GM18907 (cell line): Measurements from ENCODE around the gene B4GALNT1.
A peak's percentile ranks its signal among the peaks of the same experiment; 100 is the strongest.
"Not testable (repeated sequence)": the region's sequence is repeated elsewhere in the genome, so short reads cannot be mapped to it uniquely, and the experiment has no call there.

Experiments used
- ATAC-seq: cut with Tn5 transposase; IDR thresholded peaks from one replicate; pipeline ENCODE4 v1.9.1; 2021; ENCODE audit warnings: mild to moderate bottlenecking, moderate library complexity; ENCODE audit not compliant: unreplicated experiment

B4GALNT1 gene

GRCh38 chr12:57632958-57633840, at the start of gene B4GALNT1:
B4GALNT1 (minus strand) TSS chr12:57633201; CDS start chr12:57632132, 1,069 bp downstream.
- ATAC-seq = peak; percentile 81

GRCh38 chr12:57679697-57680096, 46.7 kb upstream of the B4GALNT1 start:
- no peak for ATAC-seq

GRCh38 chr12:57677947-57678346, 44.9 kb upstream of the B4GALNT1 start:
- not testable (repeated sequence) for ATAC-seq

GRCh38 chr12:57674691-57675090, 41.7 kb upstream of the B4GALNT1 start:
- ATAC-seq = no peak

GRCh38 chr12:57672801-57673200, 39.8 kb upstream of the B4GALNT1 start:
- no peak for ATAC-seq

- ATAC-seq = not testable (repeated sequence)
These were observed 38.8 kb upstream of the B4GALNT1 start for GRCh38 chr12:57671811-57672210.

GRCh38 chr12:57669691-57670090, 36.7 kb upstream of the B4GALNT1 start:
- ATAC-seq = not testable (repeated sequence)

GRCh38 chr12:57666897-57667296, 33.9 kb upstream of the B4GALNT1 start:
- ATAC-seq = no peak

- not testable (repeated sequence) for ATAC-seq
These were observed 32.2 kb upstream of the B4GALNT1 start for GRCh38 chr12:57665066-57665820.

DNA sequence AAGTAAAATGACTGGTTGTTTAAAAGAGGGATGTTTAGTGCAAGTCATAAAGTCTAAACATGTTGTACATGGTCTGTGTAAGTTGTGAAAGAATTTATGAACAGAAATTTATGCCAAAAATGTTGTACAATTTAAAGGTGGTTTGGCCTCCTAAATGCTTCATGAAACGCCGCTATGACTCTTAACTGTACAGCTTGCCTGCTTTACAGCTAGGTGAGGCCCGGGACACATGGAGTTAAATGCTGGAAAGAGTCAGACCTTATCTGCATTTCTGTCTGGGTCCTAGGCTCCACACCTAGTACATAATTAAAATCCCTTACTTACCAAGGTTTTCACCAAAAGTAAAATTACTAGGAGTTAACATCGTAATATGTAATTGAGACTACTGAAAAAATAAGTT, 28.4 kb upstream of the B4GALNT1 start:
- ATAC-seq = no peak

GRCh38 chr12:57658890-57659289, 25.9 kb upstream of the B4GALNT1 start:
- no peak for ATAC-seq

GRCh38 chr12:57657744-57658143, 24.7 kb upstream of the B4GALNT1 start:
- ATAC-seq = no peak

GRCh38 chr12:57656408-57656807, 23.4 kb upstream of the B4GALNT1 start:
- not testable (repeated sequence) for ATAC-seq

GRCh38 chr12:57655541-57656240, 22.7 kb upstream of the B4GALNT1 start:
- ATAC-seq = no peak

- no peak for ATAC-seq
These were observed 21.0 kb upstream of the B4GALNT1 start for GRCh38 chr12:57654042-57654441.

DNA sequence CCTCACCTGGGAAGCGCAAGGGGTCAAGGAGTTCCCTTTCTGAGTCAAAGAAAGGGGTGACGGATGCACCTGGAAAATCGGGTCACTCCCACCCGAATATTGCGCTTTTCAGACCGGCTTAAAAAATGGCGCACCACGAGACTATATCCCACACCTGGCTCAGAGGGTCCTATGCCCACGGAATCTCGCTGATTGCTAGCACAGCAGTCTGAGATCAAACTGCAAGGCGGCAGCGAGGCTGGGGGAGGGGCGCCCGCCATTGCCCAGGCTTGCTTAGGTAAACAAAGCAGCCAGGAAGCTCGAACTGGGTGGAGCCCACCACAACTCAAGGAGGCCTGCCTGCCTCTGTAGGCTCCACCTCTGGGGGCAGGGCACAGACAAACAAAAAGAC, 13.7 kb upstream of the B4GALNT1 start:
- ATAC-seq = not testable (repeated sequence)

GRCh38 chr12:57645990-57646658, 13.1 kb upstream of the B4GALNT1 start:
- ATAC-seq = not testable (repeated sequence)

DNA sequence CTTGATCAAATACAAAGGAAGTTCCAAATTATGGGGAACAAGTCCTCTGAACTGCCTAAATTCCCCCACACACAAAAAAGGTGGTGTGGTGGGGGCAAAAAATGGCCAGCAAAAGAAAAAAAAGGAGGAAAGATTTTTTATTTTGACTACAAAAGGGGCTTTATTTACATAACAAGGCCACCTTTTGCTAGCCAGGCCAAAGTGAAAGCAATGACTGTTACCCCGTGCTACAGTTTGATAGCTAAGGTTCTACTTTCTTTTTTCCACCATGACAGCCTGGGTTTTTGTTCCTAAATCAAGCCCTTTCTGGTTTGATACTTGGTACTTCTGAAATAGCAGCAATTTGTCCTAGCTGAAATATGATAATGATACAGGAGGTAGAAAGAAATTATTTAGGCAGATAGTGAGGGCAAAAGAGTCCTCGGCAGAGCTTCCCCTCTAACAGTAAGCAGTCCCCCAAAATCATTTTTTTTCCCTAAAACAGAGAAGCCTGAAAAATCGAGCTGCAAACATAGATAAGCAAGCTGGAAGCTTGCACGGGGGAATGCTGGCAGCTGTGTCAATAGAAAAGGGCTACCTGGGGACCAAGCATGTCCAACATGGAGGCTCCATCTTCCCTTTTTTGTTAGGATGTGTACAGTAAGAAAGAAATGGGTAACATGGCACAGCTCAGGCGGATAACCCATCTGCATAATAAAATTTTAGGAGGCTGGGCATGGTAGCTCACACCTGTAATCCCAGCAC, 8.9 kb upstream of the B4GALNT1 start:
- no peak for ATAC-seq

GRCh38 chr12:57640175-57641042, 7.4 kb upstream of the B4GALNT1 start:
- ATAC-seq = no peak
